Measurements from ENCODE around the gene MRPL1.

DNA sequence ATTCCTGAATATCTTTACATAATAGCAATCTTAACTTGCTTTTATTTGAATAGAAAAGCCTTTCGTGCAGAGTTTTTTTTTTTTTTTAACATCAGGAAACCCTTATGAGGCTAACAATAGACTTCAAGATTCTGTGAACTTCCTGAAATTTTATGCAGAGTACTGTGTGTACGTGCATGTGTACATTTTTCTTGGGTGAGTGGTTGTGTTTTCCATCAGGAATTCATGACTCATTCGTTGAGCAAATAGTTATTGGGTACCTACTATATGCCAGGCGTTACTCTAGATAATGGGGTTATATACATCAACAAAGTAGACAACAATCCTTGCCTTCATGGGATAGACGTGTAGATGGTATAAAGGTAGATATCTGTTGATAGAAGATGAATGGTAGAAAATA is 59.1 kb downstream of the MRPL1 start:
- TF ChIP-seq CTCF (IDR thresholded peaks at IDR 0.05) (no peak), POLR2A (IDR thresholded peaks at IDR 0.05) (no peak)

Data from body of pancreas (tissue), 4 donors.